Measurements from ENCODE around the gene KRTAP4-5. TPM values are rescaled to one million over a fixed set of nuclear protein-coding genes. Genes with fewer than 3 reads are reported as not detected.
"Not testable (repeated sequence)": the region's sequence is repeated elsewhere in the genome, so short reads cannot be mapped to it uniquely, and the experiment has no call there.

The KRTAP4-5 gene
- total RNA-seq, 2 donors from 2014 or later: not detected

DNA sequence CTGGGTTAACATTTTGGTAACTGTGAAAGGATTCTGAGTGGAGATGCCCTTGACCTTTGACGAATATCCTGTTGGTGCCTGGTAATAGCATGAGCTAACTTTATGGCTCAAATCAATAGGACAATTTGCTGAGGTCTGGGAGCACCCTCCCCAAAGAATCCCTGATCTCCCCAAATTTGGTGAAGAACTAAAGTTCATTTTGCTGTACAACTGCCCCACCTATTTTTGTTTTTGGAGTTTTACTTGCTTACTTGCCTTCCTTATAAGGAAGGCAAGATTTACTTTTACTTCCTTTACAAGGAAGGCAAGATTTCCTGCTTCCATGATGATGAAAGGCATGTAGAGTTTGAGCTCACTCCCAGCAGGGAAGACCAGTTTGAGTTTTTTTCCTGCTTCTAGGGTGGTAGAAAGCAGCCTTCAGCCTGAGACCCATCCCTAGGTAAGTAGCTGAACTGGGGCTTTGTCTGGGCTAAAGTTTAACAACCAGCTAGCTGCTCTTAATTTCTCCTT is 41.6 kb downstream of the KRTAP4-5 start:
- no peak for DNase-seq
- Mint-ChIP-seq H3K4me1 (peaks cover 9% of the 10 kb centered on the region), H3K27ac (no peak overlapping the region), H3K36me3 (ENCODE audit: low read depth) (no peaks in the 10 kb centered on the region), H3K4me3 (no peak overlapping the region), H3K27me3 (ENCODE audit: insufficient read depth) (peaks cover 2% of the 10 kb centered on the region), H3K9me3 (peaks cover 25% of the 10 kb centered on the region)
- TF ChIP-seq, protein P1, sequence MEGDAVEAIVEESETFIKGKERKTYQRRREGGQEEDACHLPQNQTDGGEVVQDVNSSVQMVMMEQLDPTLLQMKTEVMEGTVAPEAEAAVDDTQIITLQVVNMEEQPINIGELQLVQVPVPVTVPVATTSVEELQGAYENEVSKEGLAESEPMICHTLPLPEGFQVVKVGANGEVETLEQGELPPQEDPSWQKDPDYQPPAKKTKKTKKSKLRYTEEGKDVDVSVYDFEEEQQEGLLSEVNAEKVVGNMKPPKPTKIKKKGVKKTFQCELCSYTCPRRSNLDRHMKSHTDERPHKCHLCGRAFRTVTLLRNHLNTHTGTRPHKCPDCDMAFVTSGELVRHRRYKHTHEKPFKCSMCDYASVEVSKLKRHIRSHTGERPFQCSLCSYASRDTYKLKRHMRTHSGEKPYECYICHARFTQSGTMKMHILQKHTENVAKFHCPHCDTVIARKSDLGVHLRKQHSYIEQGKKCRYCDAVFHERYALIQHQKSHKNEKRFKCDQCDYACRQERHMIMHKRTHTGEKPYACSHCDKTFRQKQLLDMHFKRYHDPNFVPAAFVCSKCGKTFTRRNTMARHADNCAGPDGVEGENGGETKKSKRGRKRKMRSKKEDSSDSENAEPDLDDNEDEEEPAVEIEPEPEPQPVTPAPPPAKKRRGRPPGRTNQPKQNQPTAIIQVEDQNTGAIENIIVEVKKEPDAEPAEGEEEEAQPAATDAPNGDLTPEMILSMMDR (conservative IDR thresholded peaks at IDR 0.05): no peak
- WGBS, 2 experiments (ENCODE audit: insufficient coverage in 1 of 2, insufficient read length in 1 of 2): 76 to 86% methylated on average over 1 of the region's 1 CpG
- no peaks in the 10 kb centered on the region for H3K36me3 ChIP-seq (ENCODE audit: control insufficient read depth, insufficient read depth, low read length)
- H3K27ac ChIP-seq (ENCODE audit: low read depth, low read length): no peak overlapping the region
- H3K9ac ChIP-seq (ENCODE audit: extremely low read depth, low read length, poor library complexity, severe bottlenecking): no peak overlapping the region
- no peaks in the 10 kb centered on the region for H3K4me1 ChIP-seq (ENCODE audit: control insufficient read depth, insufficient read depth, low read length)
- no peaks in the 10 kb centered on the region for H3K27me3 ChIP-seq (ENCODE audit: control insufficient read depth, insufficient read depth, low read length, poor library complexity, severe bottlenecking)
- H3K9me3 ChIP-seq (ENCODE audit: control insufficient read depth, low read length): peaks cover 27% of the 10 kb centered on the region
- H3K4me3 ChIP-seq (ENCODE audit: low read length): no peak overlapping the region

DNA sequence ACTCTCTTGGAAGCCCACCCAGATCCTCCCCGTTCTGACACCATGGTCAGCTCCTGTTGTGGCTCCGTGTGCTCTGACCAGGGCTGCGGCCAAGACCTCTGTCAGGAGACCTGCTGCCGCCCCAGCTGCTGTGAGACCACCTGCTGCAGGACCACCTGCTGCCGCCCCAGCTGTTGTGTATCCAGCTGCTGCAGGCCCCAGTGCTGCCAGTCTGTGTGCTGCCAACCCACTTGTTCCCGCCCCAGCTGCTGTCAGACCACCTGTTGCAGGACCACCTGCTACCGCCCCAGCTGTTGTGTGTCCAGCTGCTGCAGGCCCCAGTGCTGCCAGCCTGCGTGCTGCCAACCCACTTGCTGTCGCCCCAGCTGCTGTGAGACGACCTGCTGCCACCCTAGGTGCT is 44.3 kb downstream of the KRTAP4-5 start, which contains the start of gene KRTAP4-9:
Gene KRTAP4-9 (plus strand): TSS at position 43 of the 400 bp plus-strand sequence. CDS start 0 bp downstream, at position 43.
- not testable (repeated sequence) for H3K27me3 Mint-ChIP-seq (ENCODE audit: insufficient read depth); H3K36me3 Mint-ChIP-seq (ENCODE audit: low read depth); H3K27ac Mint-ChIP-seq; H3K9me3 Mint-ChIP-seq; H3K4me1 Mint-ChIP-seq; DNase-seq; H3K27ac ChIP-seq (ENCODE audit: low read depth, low read length); H3K36me3 ChIP-seq (ENCODE audit: control insufficient read depth, insufficient read depth, low read length); H3K9ac ChIP-seq (ENCODE audit: extremely low read depth, low read length, poor library complexity, severe bottlenecking); H3K4me3 ChIP-seq (ENCODE audit: low read length); H3K4me1 ChIP-seq (ENCODE audit: control insufficient read depth, insufficient read depth, low read length); H3K9me3 ChIP-seq (ENCODE audit: control insufficient read depth, low read length); H3K4me3 Mint-ChIP-seq; H3K27me3 ChIP-seq (ENCODE audit: control insufficient read depth, insufficient read depth, low read length, poor library complexity, severe bottlenecking)
- 82 to 96% methylated on average over 6 to 10 of the region's 10 CpGs for WGBS, 2 experiments (ENCODE audit: insufficient coverage in 1 of 2, insufficient read length in 1 of 2)

DNA sequence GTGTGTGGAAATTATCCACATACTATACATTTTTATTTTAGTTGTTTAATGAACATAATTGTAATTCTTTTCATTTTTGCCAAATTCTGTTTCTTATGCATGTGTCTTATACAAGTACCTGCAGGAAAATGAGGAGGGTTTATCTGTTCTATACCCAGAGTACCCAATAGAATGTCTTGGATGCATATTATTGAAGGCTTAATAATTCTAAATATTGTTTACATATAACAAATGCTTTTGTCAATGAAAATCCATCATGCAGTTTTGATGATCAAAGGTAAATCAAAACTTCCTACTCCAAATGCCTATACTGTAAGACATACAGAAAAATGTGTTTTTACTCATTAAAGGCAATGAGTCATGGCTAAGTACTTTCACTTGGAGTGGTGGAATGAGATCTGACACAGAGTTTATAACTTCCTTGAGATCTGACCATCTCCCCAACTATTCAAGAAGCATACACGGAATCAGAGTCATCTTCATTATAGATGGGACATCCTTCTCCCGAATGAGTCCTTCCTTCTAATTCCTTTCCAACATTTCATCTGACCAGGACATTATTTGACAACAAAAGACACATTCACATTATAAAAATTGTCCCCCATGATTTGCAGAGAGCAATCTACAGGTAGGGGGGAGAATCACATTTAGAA is 45.1 kb downstream of the KRTAP4-5 start:
- not testable (repeated sequence) for H3K9me3 ChIP-seq (ENCODE audit: control insufficient read depth, low read length); H3K4me1 ChIP-seq (ENCODE audit: control insufficient read depth, insufficient read depth, low read length); H3K9me3 Mint-ChIP-seq; H3K27me3 Mint-ChIP-seq (ENCODE audit: insufficient read depth); H3K36me3 ChIP-seq (ENCODE audit: control insufficient read depth, insufficient read depth, low read length); H3K4me3 ChIP-seq (ENCODE audit: low read length); H3K27me3 ChIP-seq (ENCODE audit: control insufficient read depth, insufficient read depth, low read length, poor library complexity, severe bottlenecking); H3K27ac Mint-ChIP-seq; H3K36me3 Mint-ChIP-seq (ENCODE audit: low read depth); H3K27ac ChIP-seq (ENCODE audit: low read depth, low read length); H3K9ac ChIP-seq (ENCODE audit: extremely low read depth, low read length, poor library complexity, severe bottlenecking); DNase-seq; H3K4me3 Mint-ChIP-seq; H3K4me1 Mint-ChIP-seq
- 80% methylated on average over 1 of the region's 2 CpGs; no CpG with 5 or more reads in 1 of the 2 experiments for WGBS, 2 experiments (ENCODE audit: insufficient coverage in 1 of 2, insufficient read length in 1 of 2)

DNA sequence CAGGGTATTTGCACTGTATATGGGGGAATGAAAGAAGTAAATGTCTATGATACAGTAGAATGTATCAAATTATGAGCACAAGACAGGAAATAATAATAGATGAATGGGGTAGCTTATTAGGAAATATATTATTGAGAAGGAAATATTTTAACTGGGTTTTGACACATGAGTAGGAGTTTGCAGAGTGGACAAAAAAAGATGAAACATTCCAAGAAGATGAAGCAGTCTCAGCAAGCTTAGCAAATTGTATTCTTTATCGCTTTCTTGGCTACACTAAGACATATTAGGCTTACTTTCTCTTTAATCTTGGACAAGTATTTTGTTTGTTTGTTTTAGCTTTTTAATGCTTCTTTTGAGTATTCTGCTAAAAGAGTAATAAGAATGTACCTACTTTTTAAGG is 45.7 kb downstream of the KRTAP4-5 start:
- Mint-ChIP-seq H3K27me3 (ENCODE audit: insufficient read depth) (peaks cover 2% of the 10 kb centered on the region), H3K36me3 (ENCODE audit: low read depth) (no peaks in the 10 kb centered on the region), H3K4me1 (peaks cover 9% of the 10 kb centered on the region), H3K4me3 (no peak overlapping the region), H3K27ac (no peak overlapping the region), H3K9me3 (peaks cover 3% of the 10 kb centered on the region)
- no peaks in the 10 kb centered on the region for H3K9me3 ChIP-seq (ENCODE audit: control insufficient read depth, low read length)
- H3K36me3 ChIP-seq (ENCODE audit: control insufficient read depth, insufficient read depth, low read length): no peaks in the 10 kb centered on the region
- DNase-seq: no peak
- WGBS, 2 experiments (ENCODE audit: insufficient coverage in 1 of 2, insufficient read length in 1 of 2): no CpG with 5 or more reads among the region's 1 CpG
- no peak overlapping the region for H3K9ac ChIP-seq (ENCODE audit: extremely low read depth, low read length, poor library complexity, severe bottlenecking)
- H3K4me1 ChIP-seq (ENCODE audit: control insufficient read depth, insufficient read depth, low read length): no peaks in the 10 kb centered on the region
- H3K27me3 ChIP-seq (ENCODE audit: control insufficient read depth, insufficient read depth, low read length, poor library complexity, severe bottlenecking): no peaks in the 10 kb centered on the region
- no peak overlapping the region for H3K4me3 ChIP-seq (ENCODE audit: low read length)
- H3K27ac ChIP-seq (ENCODE audit: low read depth, low read length): no peak overlapping the region
- TF ChIP-seq, protein P1 (conservative IDR thresholded peaks at IDR 0.05): no peak

All from endodermal cell (in vitro differentiated cells).